Measurements from ENCODE around the gene GYPE. TPM values are rescaled to one million over a fixed set of nuclear protein-coding genes. Genes with fewer than 3 reads are reported as not detected.
"Not testable (repeated sequence)": the region's sequence is repeated elsewhere in the genome, so short reads cannot be mapped to it uniquely, and the experiment has no call there.

Gene GYPE
- total RNA-seq, 4 donors from 2014 or later, result 0.19 TPM; not detected in 3

- intact Hi-C loops (cut with DNase I; ENCODE audit: low total_unique reads), result no loop called here
- TF ChIP-seq POLR2A (IDR thresholded peaks at IDR 0.05) (no peak), CTCF (IDR thresholded peaks at IDR 0.05) (no peak)
- WGBS, 2 donors, result 65 to 69% methylated on average over 1 of the region's 1 CpG
- H3K4me3 ChIP-seq (ENCODE audit: low read depth, poor library complexity, severe bottlenecking), result no peak overlapping the region
- no peak for DNase-seq (ENCODE audit: low spot score in 2 of 2)
Observed at GRCh38 chr4:143858456-143858855, 46.9 kb downstream of the GYPE start.

DNA sequence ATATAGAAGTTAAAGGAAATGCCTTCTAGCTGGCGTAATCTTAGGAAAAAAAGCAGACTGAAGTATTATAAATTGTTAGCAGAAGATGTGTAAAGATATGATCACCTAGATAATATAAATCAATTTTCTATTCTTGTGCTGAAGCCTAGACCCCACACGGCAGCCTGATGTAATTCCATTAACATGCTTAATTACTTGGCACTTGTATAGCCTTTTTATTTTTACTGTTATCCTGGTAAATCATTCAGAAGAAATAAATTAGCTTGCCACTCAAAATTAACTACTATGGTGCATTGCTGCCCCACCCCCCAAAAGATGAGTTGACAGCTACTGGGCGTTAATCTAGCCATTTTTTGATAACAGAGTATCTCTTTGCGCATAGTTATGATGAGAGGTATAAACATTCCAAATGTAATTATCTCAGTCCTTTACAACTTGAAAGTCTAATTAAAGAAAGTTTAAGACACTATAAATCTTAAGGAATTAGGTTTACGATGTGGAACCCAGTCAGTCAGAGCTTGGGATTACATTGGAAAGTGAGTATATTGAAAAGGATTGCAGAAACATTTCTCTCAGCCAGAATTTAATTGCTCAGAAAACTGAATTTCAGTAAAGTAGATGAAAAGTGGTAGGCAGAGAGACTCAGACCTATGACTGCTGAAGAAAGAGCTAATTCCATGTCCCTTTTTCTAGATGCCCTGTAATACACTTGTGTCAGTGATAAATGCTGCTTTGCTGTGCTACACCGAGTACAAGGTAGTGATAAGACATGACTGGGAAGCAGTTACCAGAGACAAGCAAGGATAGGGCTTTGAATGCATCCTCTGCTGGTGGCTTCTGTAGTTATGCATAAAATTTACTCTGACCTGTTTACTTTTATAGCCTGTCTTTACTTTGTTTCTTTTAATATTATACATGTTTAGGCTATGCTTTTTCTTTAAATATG lies 47.7 kb downstream of the GYPE start:
- intact Hi-C loops (cut with DNase I; ENCODE audit: low total_unique reads); DNase-seq (ENCODE audit: low spot score in 2 of 2); H3K4me3 ChIP-seq (ENCODE audit: low read depth, poor library complexity, severe bottlenecking): not testable (repeated sequence)
- WGBS, 2 donors, result 49 to 51% methylated on average over 6 of the region's 6 CpGs

GRCh38 chr4:143856017-143856557 lies 49.3 kb downstream of the GYPE start:
- DNase-seq (ENCODE audit: low spot score in 2 of 2); intact Hi-C loops (cut with DNase I; ENCODE audit: low total_unique reads): not testable (repeated sequence)
- WGBS, 2 donors, result 48 to 54% methylated on average over 6 of the region's 6 CpGs

DNA sequence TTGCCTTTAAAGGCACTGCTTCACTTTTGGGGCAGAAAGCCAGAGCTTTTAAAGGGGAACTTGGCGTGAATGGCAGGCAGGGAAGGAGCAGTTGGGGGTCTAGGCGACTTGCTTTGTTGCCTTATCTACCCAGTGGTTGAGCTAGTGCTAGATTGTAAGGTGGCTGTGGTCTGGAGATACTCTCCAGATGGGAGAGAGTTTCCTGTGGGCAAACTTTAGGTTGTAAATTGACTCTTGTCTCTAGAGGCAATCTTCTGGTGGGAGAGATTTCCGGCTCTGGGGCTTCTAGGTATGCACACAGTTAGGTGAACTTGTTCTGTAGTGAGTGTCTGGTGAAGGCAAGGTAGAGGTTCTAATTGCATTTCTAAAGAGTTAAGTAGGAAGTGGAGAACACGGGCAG lies 50.7 kb downstream of the GYPE start:
- DNase-seq (ENCODE audit: low spot score in 2 of 2); intact Hi-C loops (cut with DNase I; ENCODE audit: low total_unique reads); H3K4me3 ChIP-seq (ENCODE audit: low read depth, poor library complexity, severe bottlenecking): not testable (repeated sequence)
- 69 to 77% methylated on average over 4 of the region's 4 CpGs for WGBS, 2 donors

More at GRCh38 chr4:143856017-143856557, 49.3 kb downstream of the GYPE start:
- not testable (repeated sequence) for H3K4me3 ChIP-seq (ENCODE audit: low read depth, poor library complexity, severe bottlenecking)

DNA sequence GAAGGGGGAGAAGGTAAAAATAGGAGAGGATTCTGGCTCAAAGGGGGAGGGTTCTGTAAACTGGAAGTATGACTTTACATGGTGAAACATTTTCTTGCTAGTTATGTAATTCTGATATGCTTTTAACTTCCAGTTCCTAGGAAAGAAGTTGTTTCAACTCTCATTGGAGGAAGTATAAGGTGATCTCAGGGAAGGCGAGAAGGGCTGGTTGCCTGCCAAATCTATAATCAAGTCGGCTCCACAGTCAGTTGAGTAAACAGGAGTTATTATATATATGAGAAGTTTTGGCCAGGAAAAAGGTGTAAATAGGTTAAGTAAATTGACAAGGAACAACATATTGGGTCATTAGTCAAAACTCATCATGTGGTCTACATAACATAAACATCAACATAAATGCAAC lies 56.1 kb downstream of the GYPE start:
- 50 to 51% methylated on average over 2 of the region's 2 CpGs for WGBS, 2 donors
- H3K4me3 ChIP-seq (ENCODE audit: low read depth, poor library complexity, severe bottlenecking); DNase-seq (ENCODE audit: low spot score in 2 of 2); intact Hi-C loops (cut with DNase I; ENCODE audit: low total_unique reads): not testable (repeated sequence)

- DNase-seq (ENCODE audit: low spot score in 2 of 2); intact Hi-C loops (cut with DNase I; ENCODE audit: low total_unique reads); H3K4me3 ChIP-seq (ENCODE audit: low read depth, poor library complexity, severe bottlenecking): not testable (repeated sequence)
- WGBS, 2 donors, result 46 to 51% methylated on average over 1 of the region's 1 CpG
Observed at GRCh38 chr4:143843506-143843832, 61.9 kb downstream of the GYPE start.

DNA sequence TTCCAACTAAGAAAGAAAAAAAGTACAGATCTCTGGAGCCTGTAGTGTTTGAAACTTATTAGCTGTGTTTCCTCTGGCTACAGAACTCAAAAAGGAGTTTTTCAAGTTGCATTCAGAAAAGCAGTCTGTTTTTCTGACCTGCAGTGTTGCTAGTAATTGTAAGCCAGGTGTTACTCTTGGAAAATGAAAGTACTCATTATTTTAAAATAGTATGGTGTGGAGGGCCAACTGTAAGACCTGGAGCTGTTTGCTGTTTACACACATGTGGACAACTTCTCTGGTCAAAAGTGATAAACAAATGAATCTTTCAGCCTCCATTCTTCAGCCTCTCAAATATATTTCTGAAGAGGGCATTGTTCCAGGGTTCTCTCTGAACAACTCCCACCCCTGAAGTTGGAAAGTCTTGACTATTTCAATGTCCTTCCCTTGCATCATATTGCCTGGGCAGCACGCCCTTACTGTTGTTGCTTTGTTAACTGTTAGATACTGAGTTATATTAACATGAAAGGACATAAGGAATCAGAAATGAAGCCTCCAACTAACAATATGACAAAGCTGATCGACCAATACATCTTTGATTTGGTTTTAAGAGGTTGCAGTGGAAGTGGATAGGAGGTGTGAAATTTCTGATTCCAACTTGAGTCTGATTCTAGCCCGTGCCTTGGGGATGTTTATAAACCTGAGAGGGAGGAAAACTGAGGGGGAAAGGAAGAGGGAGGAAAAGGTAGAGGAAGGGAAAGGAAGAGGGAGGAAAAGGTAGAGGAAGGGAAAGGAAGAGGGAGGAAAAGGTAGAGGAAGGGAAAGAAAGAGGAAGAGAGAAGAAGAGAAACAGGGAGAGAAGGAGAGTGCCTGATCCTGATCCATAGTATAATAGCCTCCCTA lies 62.5 kb downstream of the GYPE start:
- 54 to 68% methylated on average over 3 of the region's 3 CpGs for WGBS, 2 donors
- DNase-seq (ENCODE audit: low spot score in 2 of 2), result not testable (repeated sequence)

GRCh38 chr4:143839413-143839812 lies 65.9 kb downstream of the GYPE start:
- DNase-seq (ENCODE audit: low spot score in 2 of 2); intact Hi-C loops (cut with DNase I; ENCODE audit: low total_unique reads); H3K4me3 ChIP-seq (ENCODE audit: low read depth, poor library complexity, severe bottlenecking): not testable (repeated sequence)
- WGBS, 2 donors, result 63 to 83% methylated on average over 3 to 5 of the region's 7 CpGs

More for the DNA sequence above, 62.5 kb downstream of the GYPE start:
- intact Hi-C loops (cut with DNase I; ENCODE audit: low total_unique reads); H3K4me3 ChIP-seq (ENCODE audit: low read depth, poor library complexity, severe bottlenecking): not testable (repeated sequence)

DNA sequence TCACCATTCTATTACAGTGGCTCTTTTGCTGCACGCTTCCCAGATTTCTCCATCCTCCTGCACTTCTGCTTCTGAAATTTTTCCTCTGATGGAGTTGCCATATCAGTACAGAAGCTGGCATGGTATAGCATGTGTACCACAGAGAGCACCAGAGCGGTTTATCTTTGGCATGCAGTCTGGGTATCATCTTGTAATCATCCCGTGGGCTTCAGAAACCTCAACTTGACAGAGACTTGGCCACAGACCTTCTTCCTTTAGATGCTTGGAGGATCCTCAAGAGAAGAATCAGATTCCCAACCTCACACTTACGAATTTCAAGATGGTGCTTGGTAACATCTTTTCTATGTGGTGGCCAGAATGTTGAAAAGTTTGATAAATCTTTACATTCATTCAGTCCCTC lies 71.2 kb downstream of the GYPE start:
- intact Hi-C loops (cut with DNase I; ENCODE audit: low total_unique reads); DNase-seq (ENCODE audit: low spot score in 2 of 2); H3K4me3 ChIP-seq (ENCODE audit: low read depth, poor library complexity, severe bottlenecking): not testable (repeated sequence)
- 84 to 89% methylated on average over 4 of the region's 4 CpGs for WGBS, 2 donors

DNA sequence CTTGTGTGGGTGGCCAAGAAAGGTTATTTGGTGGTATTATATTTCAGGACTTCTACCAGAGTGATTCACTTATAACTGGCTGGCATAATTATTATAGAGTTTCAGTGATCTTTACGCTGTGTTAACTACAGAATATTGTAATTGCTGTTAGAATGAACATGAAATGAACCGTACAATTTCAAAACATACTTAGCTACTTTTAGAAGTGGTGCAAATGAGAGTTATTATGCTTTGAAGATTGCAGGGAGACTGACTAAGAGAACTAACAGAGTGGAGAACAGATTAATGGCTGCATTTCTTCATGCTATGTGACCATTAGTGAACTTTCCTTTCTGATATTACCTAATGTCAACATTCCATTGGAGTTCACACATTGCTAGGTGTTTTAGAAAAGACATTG lies 71.7 kb downstream of the GYPE start:
- intact Hi-C loops (cut with DNase I; ENCODE audit: low total_unique reads); H3K4me3 ChIP-seq (ENCODE audit: low read depth, poor library complexity, severe bottlenecking); DNase-seq (ENCODE audit: low spot score in 2 of 2): not testable (repeated sequence)
- whole genome bisulfite sequencing, 2 donors, result 88 to 90% methylated on average over 2 of the region's 2 CpGs

DNA sequence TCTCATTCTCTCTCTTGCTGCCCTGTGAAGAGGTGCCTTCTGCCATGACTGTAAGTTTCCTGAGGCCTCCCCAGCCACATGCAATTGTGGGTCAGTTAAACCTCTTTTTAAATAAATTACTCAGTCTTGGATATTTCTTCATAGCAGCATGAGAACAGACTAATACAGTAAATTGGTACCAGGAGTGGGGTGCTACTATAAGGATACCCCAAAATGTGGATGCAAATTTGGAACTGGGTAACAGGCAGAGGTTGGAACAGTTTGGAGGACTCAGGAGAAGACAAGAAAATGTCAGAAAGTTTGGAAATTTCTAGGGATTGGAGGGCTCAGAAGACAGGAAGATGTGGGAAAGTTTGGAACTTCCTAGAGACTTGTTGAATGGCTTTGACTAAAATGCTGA lies 74.8 kb downstream of the GYPE start:
- intact Hi-C loops (cut with DNase I; ENCODE audit: low total_unique reads); H3K4me3 ChIP-seq (ENCODE audit: low read depth, poor library complexity, severe bottlenecking); DNase-seq (ENCODE audit: low spot score in 2 of 2): not testable (repeated sequence)

- intact Hi-C loops (cut with DNase I; ENCODE audit: low total_unique reads), result not testable (repeated sequence)
Observed at GRCh38 chr4:143829239-143829620, 76.1 kb downstream of the GYPE start.

More at GRCh38 chr4:143829239-143829620, 76.1 kb downstream of the GYPE start:
- 70 to 78% methylated on average over 4 of the region's 4 CpGs for WGBS, 2 donors
- H3K4me3 ChIP-seq (ENCODE audit: low read depth, poor library complexity, severe bottlenecking); DNase-seq (ENCODE audit: low spot score in 2 of 2): not testable (repeated sequence)

Measured in lower leg skin (tissue), 4 donors.